ENCODE results near the gene ESF1. TPM values are rescaled to one million over a fixed set of nuclear protein-coding genes. Genes with fewer than 3 reads are reported as not detected.

Gene ESF1
- total RNA-seq, 2 experiments from 2014 or later, result 10.1 to 13.5 TPM

GRCh38 chr20:13816757-13817156 is 32.0 kb upstream of the ESF1 start:
- Histone ChIP-seq H3K9me2 (ENCODE audit: insufficient read depth, low read length) (no peaks in the 10 kb centered on the region), H4K20me1 (ENCODE audit: insufficient read depth, low read length) (no peaks in the 10 kb centered on the region), H3K9me3 (ENCODE audit: low read length) (no peaks in the 10 kb centered on the region), H3K79me2 (ENCODE audit: insufficient read depth, low read depth, low read length) (no peaks in the 10 kb centered on the region), H3K4me1 (ENCODE audit: insufficient read depth, low read length, poor library complexity, severe bottlenecking) (no peaks in the 10 kb centered on the region), H3K27ac (ENCODE audit: low read depth, low read length, poor library complexity, severe bottlenecking) (no peak overlapping the region), H3K36me3 (ENCODE audit: insufficient read depth, low read length) (peaks cover 68% of the 10 kb centered on the region), H3K4me2 (ENCODE audit: low read length) (no peak overlapping the region), H3K4me3 (ENCODE audit: low read depth, low read length, poor library complexity, severe bottlenecking) (no peak overlapping the region), H2AFZ (ENCODE audit: low read length) (no peak overlapping the region)
- no peak for DNase-seq (ENCODE audit: low spot score)
- BruUV-seq (replicated peaks), result no TSS peak
- CTCF ChIA-PET (ENCODE audit: unreplicated experiment), result no interaction called here
- POLR2A ChIA-PET, result interaction anchor here (1.0 to 1.4 kb wide), 2 partner anchors 13 to 32 kb away, joined by 3 to 4 read pairs; partner anchors contain the start of genes ESF1 and NDUFAF5
- TF ChIP-seq EZH2phosphoT487 (IDR thresholded peaks at IDR 0.05; ENCODE audit: borderline replicate concordance, low read depth, low read length) (no peak), CTCF (conservative IDR thresholded peaks at IDR 0.05; ENCODE audit: low read length) (no peak)
- intact Hi-C loops (cut with micrococcal nuclease; ENCODE audit: unreplicated experiment), result no loop called here

DNA sequence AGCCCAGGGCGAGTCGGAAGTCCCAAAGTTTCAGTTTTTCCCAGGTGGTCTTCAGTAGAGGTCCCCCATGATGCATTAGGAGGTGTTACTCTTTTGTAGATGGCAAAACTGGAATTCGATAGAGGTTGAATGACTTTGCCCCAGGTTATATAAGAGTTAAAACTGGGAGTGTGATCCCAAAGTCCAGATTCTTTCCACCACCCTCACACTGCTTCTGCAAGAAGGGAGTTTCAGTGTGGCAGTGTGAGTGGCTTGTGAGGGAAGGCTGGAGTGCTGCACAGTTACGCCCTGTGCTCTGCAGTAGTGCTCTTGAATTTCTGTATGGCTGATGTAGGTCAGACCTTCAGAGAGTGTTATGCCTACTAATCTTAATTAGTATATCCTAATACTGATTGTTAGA is 30.0 kb upstream of the ESF1 start:
- no peaks in the 10 kb centered on the region for H4K20me1 ChIP-seq (ENCODE audit: insufficient read depth, low read length)
- H3K4me2 ChIP-seq (ENCODE audit: low read length), result no peak overlapping the region
- ChIA-PET POLR2A (interaction anchor here (1.8 kb wide), 1 partner anchor 26 kb away, joined by 5 read pairs; no protein-coding TSS in a partner anchor), CTCF (ENCODE audit: unreplicated experiment) (no interaction called here)
- no peak overlapping the region for H3K27ac ChIP-seq (ENCODE audit: low read depth, low read length, poor library complexity, severe bottlenecking)
- H3K4me1 ChIP-seq (ENCODE audit: insufficient read depth, low read length, poor library complexity, severe bottlenecking), result no peaks in the 10 kb centered on the region
- BruUV-seq (replicated peaks), result no TSS peak
- H3K79me2 ChIP-seq (ENCODE audit: insufficient read depth, low read depth, low read length), result no peaks in the 10 kb centered on the region
- no peaks in the 10 kb centered on the region for H3K9me3 ChIP-seq (ENCODE audit: low read length)
- TF ChIP-seq EZH2phosphoT487 (IDR thresholded peaks at IDR 0.05; ENCODE audit: borderline replicate concordance, low read depth, low read length) (no peak), CTCF (conservative IDR thresholded peaks at IDR 0.05; ENCODE audit: low read length) (no peak)
- no peaks in the 10 kb centered on the region for H3K9me2 ChIP-seq (ENCODE audit: insufficient read depth, low read length)
- no peak overlapping the region for H3K4me3 ChIP-seq (ENCODE audit: low read depth, low read length, poor library complexity, severe bottlenecking)
- intact Hi-C loops (cut with micrococcal nuclease; ENCODE audit: unreplicated experiment), result no loop called here
- DNase-seq (ENCODE audit: low spot score), result no peak
- no peak overlapping the region for H2AFZ ChIP-seq (ENCODE audit: low read length)
- H3K36me3 ChIP-seq (ENCODE audit: insufficient read depth, low read length), result peaks cover 85% of the 10 kb centered on the region

DNA sequence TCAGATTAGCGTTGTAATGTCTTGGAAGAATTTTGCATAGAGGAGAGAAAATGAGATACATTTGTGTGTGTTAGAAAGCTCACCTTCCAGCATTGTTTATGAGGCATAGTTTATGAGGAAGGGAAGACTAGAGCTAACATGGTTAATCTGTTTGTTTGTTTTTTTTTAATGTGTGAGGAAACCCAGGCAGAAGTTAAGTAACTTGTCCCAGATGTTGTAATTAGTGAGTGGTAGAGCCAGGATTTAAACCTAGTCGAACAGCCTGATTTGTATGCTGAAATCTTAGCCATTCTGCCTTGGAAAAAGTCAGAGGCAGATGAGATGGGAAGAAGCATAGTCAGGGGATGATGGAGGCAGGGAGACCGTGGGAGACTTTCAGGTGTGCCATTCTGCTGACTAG is 29.2 kb upstream of the ESF1 start:
- Histone ChIP-seq H3K4me1 (ENCODE audit: insufficient read depth, low read length, poor library complexity, severe bottlenecking) (no peaks in the 10 kb centered on the region), H3K27ac (ENCODE audit: low read depth, low read length, poor library complexity, severe bottlenecking) (no peak overlapping the region), H3K4me2 (ENCODE audit: low read length) (no peak overlapping the region), H4K20me1 (ENCODE audit: insufficient read depth, low read length) (no peaks in the 10 kb centered on the region), H3K4me3 (ENCODE audit: low read depth, low read length, poor library complexity, severe bottlenecking) (no peak overlapping the region), H3K9me2 (ENCODE audit: insufficient read depth, low read length) (no peaks in the 10 kb centered on the region), H3K9me3 (ENCODE audit: low read length) (no peaks in the 10 kb centered on the region), H3K36me3 (ENCODE audit: insufficient read depth, low read length) (peaks cover 92% of the 10 kb centered on the region), H3K79me2 (ENCODE audit: insufficient read depth, low read depth, low read length) (no peaks in the 10 kb centered on the region), H2AFZ (ENCODE audit: low read length) (no peak overlapping the region)
- no TSS peak for BruUV-seq (replicated peaks)
- no peak for DNase-seq (ENCODE audit: low spot score)
- ChIA-PET CTCF (ENCODE audit: unreplicated experiment) (no interaction called here), POLR2A (interaction anchor here (1.8 kb wide), 1 partner anchor 26 kb away, joined by 5 read pairs; no protein-coding TSS in a partner anchor)
- intact Hi-C loops (cut with micrococcal nuclease; ENCODE audit: unreplicated experiment), result no loop called here
- no peak for TF ChIP-seq EZH2phosphoT487 (IDR thresholded peaks at IDR 0.05; ENCODE audit: borderline replicate concordance, low read depth, low read length)
- TF ChIP-seq CTCF (conservative IDR thresholded peaks at IDR 0.05; ENCODE audit: low read length), result no peak
